Measurements from ENCODE around the gene VEZT. TPM values are rescaled to one million over a fixed set of nuclear protein-coding genes. Genes with fewer than 3 reads are reported as not detected.

The VEZT gene
- total and polyA plus RNA-seq, 10 of the 15 experiments (the other 5 are each of a cell fraction or from before 2014, with no cell fraction given): 32.8 to 134 (median 66.2) TPM

- TF ChIP-seq, protein P1, sequence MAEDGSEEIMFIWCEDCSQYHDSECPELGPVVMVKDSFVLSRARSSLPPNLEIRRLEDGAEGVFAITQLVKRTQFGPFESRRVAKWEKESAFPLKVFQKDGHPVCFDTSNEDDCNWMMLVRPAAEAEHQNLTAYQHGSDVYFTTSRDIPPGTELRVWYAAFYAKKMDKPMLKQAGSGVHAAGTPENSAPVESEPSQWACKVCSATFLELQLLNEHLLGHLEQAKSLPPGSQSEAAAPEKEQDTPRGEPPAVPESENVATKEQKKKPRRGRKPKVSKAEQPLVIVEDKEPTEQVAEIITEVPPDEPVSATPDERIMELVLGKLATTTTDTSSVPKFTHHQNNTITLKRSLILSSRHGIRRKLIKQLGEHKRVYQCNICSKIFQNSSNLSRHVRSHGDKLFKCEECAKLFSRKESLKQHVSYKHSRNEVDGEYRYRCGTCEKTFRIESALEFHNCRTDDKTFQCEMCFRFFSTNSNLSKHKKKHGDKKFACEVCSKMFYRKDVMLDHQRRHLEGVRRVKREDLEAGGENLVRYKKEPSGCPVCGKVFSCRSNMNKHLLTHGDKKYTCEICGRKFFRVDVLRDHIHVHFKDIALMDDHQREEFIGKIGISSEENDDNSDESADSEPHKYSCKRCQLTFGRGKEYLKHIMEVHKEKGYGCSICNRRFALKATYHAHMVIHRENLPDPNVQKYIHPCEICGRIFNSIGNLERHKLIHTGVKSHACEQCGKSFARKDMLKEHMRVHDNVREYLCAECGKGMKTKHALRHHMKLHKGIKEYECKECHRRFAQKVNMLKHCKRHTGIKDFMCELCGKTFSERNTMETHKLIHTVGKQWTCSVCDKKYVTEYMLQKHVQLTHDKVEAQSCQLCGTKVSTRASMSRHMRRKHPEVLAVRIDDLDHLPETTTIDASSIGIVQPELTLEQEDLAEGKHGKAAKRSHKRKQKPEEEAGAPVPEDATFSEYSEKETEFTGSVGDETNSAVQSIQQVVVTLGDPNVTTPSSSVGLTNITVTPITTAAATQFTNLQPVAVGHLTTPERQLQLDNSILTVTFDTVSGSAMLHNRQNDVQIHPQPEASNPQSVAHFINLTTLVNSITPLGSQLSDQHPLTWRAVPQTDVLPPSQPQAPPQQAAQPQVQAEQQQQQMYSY (CRISPR knock-in tag; IDR thresholded peaks at IDR 0.05): no peak
- 0 out of 2 replicates have a peak, but pooled peaks have one; percentile 48 for TF ChIP-seq MEF2A (IDR thresholded peaks at IDR 0.05; ENCODE audit: insufficient read depth, low read depth, low read length)
- TF ChIP-seq NR2C1 (IDR thresholded peaks at IDR 0.05): no peak; the same call in 1 of the 2 replicates
- no peak for TF ChIP-seq ASH2L (IDR thresholded peaks at IDR 0.05; ENCODE audit: borderline replicate concordance, low read depth)
- TF ChIP-seq BCL3 (IDR thresholded peaks at IDR 0.05; ENCODE audit: borderline replicate concordance, insufficient read depth, low read depth, low read length, poor library complexity, severe bottlenecking): peak; percentile 44
- no peak for TF ChIP-seq HDAC2 (IDR thresholded peaks at IDR 0.05)
- no peak for TF ChIP-seq CBX3 (IDR thresholded peaks at IDR 0.05; ENCODE audit: borderline replicate concordance, low read depth)
- TF ChIP-seq EZH2 (IDR thresholded peaks at IDR 0.05; ENCODE audit: borderline replicate concordance, control insufficient read depth, low read depth, low read length): no peak
- TF ChIP-seq ZNF274 (IDR thresholded peaks at IDR 0.05; ENCODE audit: insufficient read depth, insufficient read length): no peak
- TF ChIP-seq RUNX3 (IDR thresholded peaks at IDR 0.05; ENCODE audit: low read length): peak; percentile 74
- peak in 1 of 2 experiments; percentile 67; a peak in 3 of 4 replicates for TF ChIP-seq SRF (IDR thresholded peaks at IDR 0.05; ENCODE audit: low read depth in 2 of 2, low read length in 2 of 2)
- TF ChIP-seq SMARCA5 (IDR thresholded peaks at IDR 0.05): peak; percentile 70; the same call in 1 of the 2 replicates
- 0 out of 2 replicates have a peak, but pooled peaks have one; percentile 61 for TF ChIP-seq HDGF (IDR thresholded peaks at IDR 0.05)
- peak; percentile 45 for TF ChIP-seq RELA (IDR thresholded peaks at IDR 0.05; ENCODE audit: borderline replicate concordance, partially characterized antibody)
- TF ChIP-seq ZZZ3 (IDR thresholded peaks at IDR 0.05; ENCODE audit: control insufficient read depth, insufficient read length, low read depth): no peak
- no peak for TF ChIP-seq BMI1 (IDR thresholded peaks at IDR 0.05; ENCODE audit: borderline replicate concordance)
- peak; percentile 54 for TF ChIP-seq EED (IDR thresholded peaks at IDR 0.05; ENCODE audit: low read depth)
- TF ChIP-seq, protein P2, sequence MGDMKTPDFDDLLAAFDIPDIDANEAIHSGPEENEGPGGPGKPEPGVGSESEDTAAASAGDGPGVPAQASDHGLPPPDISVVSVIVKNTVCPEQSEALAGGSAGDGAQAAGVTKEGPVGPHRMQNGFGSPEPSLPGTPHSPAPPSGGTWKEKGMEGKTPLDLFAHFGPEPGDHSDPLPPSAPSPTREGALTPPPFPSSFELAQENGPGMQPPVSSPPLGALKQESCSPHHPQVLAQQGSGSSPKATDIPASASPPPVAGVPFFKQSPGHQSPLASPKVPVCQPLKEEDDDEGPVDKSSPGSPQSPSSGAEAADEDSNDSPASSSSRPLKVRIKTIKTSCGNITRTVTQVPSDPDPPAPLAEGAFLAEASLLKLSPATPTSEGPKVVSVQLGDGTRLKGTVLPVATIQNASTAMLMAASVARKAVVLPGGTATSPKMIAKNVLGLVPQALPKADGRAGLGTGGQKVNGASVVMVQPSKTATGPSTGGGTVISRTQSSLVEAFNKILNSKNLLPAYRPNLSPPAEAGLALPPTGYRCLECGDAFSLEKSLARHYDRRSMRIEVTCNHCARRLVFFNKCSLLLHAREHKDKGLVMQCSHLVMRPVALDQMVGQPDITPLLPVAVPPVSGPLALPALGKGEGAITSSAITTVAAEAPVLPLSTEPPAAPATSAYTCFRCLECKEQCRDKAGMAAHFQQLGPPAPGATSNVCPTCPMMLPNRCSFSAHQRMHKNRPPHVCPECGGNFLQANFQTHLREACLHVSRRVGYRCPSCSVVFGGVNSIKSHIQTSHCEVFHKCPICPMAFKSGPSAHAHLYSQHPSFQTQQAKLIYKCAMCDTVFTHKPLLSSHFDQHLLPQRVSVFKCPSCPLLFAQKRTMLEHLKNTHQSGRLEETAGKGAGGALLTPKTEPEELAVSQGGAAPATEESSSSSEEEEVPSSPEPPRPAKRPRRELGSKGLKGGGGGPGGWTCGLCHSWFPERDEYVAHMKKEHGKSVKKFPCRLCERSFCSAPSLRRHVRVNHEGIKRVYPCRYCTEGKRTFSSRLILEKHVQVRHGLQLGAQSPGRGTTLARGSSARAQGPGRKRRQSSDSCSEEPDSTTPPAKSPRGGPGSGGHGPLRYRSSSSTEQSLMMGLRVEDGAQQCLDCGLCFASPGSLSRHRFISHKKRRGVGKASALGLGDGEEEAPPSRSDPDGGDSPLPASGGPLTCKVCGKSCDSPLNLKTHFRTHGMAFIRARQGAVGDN (IDR thresholded peaks at IDR 0.05): no peak; the same call in 1 of the 2 replicates
- TF ChIP-seq PML (IDR thresholded peaks at IDR 0.05; ENCODE audit: low read length): peak; percentile 54; the same call in 1 of the 2 replicates
- TF ChIP-seq CEBPB (IDR thresholded peaks at IDR 0.05; ENCODE audit: borderline replicate concordance in 1 of 2, low read depth in 2 of 2, low read length in 2 of 2): no peak
- TF ChIP-seq ESRRA (IDR thresholded peaks at IDR 0.05; ENCODE audit: low read length): no peak
Measured at GRCh38 chr12:95217377-95218149, at the start of gene VEZT, which contains the start of gene FGD6 (continued).
